Measurements from ENCODE around the gene CUX1. TPM values are rescaled to one million over a fixed set of nuclear protein-coding genes. Genes with fewer than 3 reads are reported as not detected.
"Not testable (repeated sequence)": the region's sequence is repeated elsewhere in the genome, so short reads cannot be mapped to it uniquely, and the experiment has no call there.

Gene CUX1
- total RNA-seq, 2 donors from 2014 or later: 24.7 to 26.2 TPM

DNA sequence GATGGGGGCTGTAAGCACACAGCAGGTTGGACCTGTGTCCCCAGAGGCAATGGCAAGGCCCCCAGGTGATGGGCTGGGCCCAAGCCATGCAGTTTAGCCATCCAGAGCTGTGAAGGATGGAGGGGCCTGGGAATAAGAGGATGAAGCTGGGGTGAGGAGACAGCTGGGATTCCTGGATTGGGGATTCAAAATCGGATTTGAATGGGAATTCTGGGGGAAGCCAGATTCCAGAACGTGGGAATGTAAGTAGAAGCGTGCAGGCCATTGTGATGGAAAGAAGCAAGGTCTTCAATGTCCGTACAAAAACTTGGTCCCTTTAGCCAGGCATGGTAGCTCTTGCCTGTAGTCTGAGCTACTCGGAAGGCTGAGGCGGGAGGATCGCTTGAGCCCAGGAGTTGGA, 479.1 kb downstream of the CUX1 start:
- DNase-seq: no peak
- Mint-ChIP-seq H3K27ac (no peak overlapping the region), H3K9me3 (no peaks in the 10 kb centered on the region), H3K27me3 (ENCODE audit: low read depth) (no peaks in the 10 kb centered on the region), H3K36me3 (ENCODE audit: insufficient read depth in 2 of 2) (no peaks in the 10 kb centered on the region), H3K4me1 (ENCODE audit: low read depth) (peaks cover 6% of the 10 kb centered on the region), H3K4me3 (no peak overlapping the region)
- no peak for ATAC-seq (replicated peaks in 1 of 2)

DNA sequence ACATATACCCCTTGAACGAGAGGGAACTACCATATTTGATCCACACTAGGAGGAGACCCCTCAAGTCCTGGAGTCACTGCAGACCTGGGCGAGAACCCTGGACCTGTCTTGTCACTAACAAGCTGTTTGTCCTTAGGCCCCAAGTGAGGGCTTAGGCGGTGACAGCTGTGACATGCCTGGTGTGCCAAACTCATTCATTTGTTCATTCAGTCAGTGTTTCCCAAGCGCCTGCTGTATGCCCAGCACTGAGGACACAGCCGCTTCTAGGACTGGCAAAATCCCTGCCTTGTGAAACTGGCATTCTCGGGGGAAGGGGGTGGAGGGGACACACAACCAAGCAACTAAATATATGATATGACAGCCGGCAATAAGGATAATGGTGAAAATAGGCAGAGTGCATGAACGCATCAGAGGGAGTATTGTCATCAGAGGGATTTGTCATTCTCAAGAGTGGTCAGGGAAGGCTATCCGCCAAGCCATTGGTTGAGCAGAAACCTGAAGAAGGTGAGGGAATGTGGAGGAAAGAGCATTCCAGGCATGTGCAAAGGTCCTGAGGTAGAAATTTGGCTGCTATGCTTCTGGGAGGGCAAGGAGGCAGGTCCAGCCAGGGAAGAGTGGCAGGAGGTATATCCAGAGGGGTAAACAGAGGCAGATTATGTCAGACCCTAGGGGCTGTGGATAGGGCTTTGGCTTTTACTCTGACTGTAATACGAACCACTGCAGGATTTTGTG, 480.2 kb downstream of the CUX1 start:
- Mint-ChIP-seq H3K36me3 (ENCODE audit: insufficient read depth in 2 of 2) (no peaks in the 10 kb centered on the region), H3K4me1 (ENCODE audit: low read depth) (no peaks in the 10 kb centered on the region), H3K9me3 (no peaks in the 10 kb centered on the region), H3K27ac (no peak overlapping the region), H3K4me3 (no peak overlapping the region), H3K27me3 (ENCODE audit: low read depth) (no peaks in the 10 kb centered on the region)
- ATAC-seq (replicated peaks in 1 of 2) (no peak), DNase-seq (no peak)

DNA sequence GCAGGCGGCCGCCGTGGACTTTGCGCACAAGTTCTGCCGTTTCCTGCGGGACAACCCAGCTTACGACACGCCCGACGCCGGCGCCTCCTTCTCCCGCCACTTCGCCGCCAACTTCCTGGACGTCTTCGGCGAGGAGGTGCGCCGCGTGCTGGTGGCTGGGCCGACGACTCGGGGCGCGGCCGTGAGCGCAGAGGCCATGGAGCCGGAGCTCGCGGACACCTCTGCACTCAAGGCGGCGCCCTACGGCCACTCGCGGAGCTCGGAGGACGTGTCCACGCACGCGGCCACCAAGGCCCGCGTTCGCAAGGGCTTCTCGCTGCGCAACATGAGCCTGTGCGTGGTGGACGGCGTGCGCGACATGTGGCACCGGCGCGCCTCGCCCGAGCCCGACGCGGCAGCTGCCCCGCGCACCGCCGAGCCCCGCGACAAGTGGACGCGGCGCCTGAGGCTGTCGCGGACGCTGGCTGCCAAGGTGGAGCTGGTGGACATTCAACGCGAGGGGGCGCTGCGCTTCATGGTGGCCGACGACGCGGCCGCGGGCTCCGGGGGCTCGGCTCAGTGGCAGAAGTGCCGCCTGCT, 483.3 kb downstream of the CUX1 start:
- Mint-ChIP-seq H3K27me3 (ENCODE audit: low read depth) (no peaks in the 10 kb centered on the region), H3K4me1 (ENCODE audit: low read depth) (no peaks in the 10 kb centered on the region), H3K4me3 (no peak overlapping the region), H3K27ac (no peak overlapping the region), H3K9me3 (no peaks in the 10 kb centered on the region), H3K36me3 (ENCODE audit: insufficient read depth in 2 of 2) (no peaks in the 10 kb centered on the region)
- no peak for ATAC-seq (replicated peaks in 1 of 2)
- no peak for DNase-seq

DNA sequence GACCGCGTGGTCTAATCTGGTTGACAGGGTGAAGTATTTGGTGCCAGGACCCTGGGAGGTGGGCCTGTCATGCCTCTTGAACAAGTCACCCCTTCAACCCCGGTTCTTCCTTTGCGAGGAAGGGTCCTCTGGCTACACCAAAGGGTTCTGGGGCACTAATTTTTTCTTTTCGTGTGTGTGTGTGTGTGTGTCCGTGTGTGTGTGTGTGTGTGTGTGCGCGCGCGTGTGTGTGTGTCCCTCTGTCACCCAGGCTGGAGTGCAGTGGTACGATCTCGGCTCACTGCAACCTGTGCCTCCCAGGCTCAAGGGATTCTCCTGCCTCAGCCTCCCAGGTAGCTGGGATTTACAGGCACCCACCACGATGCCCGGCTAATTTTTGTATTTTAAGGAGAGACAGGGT, 483.9 kb downstream of the CUX1 start:
- not testable (repeated sequence) for DNase-seq; ATAC-seq (replicated peaks in 1 of 2); H3K27ac Mint-ChIP-seq; H3K27me3 Mint-ChIP-seq (ENCODE audit: low read depth); H3K36me3 Mint-ChIP-seq (ENCODE audit: insufficient read depth in 2 of 2); H3K9me3 Mint-ChIP-seq; H3K4me3 Mint-ChIP-seq; H3K4me1 Mint-ChIP-seq (ENCODE audit: low read depth)

DNA sequence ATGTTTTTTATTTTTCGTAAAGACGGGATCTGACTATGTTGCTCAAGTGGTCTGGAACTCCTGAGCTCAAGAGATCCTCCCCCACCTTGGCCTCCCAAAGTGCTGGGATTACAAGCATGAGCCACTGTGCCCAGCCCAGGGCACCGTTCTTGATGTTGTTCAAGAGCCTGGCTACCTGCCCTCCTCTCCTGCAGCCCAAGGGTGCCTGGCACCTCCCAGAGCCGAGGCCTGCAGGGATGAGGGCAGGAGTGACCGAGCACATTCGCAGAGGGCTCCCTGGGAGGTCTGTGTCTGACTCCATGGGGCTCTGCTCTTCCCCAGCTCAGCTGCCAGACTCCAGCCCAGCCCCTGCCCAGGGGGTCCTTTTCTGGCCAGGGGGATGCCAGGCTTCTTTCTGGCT, 484.6 kb downstream of the CUX1 start:
- no peak for ATAC-seq (replicated peaks in 1 of 2)
- Mint-ChIP-seq H3K27ac (no peak overlapping the region), H3K4me1 (ENCODE audit: low read depth) (peaks cover 9% of the 10 kb centered on the region), H3K9me3 (no peaks in the 10 kb centered on the region), H3K36me3 (ENCODE audit: insufficient read depth in 2 of 2) (no peaks in the 10 kb centered on the region), H3K27me3 (ENCODE audit: low read depth) (no peaks in the 10 kb centered on the region), H3K4me3 (no peak overlapping the region)
- no peak for DNase-seq

DNA sequence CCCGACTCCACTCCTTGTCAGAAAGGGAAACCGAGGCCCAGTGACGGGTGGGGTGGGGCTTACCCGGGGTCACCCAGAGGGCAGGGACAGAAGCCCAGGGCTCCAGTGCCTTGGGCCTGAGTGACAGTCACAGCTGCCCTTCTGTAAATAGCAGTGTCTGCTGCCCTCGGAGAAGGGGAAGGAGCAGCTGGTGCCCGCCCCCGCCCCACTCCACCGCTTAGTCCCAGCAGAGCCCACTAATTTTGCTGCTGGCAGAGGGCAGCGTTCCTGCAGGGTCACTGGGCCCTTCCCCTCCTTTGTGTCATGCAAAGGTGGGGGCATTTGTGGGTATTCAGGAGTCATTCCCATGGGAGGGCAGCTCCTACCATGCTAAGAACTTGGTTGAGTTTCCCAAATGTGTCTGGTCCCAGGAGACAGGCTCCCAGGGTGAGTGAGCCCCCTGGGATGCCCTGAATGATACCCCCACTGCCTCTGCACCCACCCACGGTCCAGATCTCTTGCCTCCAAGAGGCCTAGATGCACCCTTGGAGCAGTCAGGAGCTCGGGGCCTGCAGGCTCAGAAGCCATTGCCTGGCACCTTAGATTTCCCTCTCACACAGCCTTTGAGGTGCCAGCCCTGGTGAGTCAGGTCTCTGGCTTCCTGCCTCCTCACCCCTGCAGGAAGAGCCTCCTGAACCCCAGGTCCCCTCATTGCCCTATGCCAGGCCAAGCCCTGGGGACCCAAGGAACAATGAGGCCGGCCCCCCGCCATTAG, 486.4 kb downstream of the CUX1 start:
- Mint-ChIP-seq H3K27me3 (ENCODE audit: low read depth) (no peaks in the 10 kb centered on the region), H3K27ac (no peak overlapping the region), H3K36me3 (ENCODE audit: insufficient read depth in 2 of 2) (no peaks in the 10 kb centered on the region), H3K4me3 (no peak overlapping the region), H3K4me1 (ENCODE audit: low read depth) (peaks cover 17% of the 10 kb centered on the region), H3K9me3 (no peaks in the 10 kb centered on the region)
- DNase-seq (no peak), ATAC-seq (replicated peaks in 1 of 2) (no peak)

DNA sequence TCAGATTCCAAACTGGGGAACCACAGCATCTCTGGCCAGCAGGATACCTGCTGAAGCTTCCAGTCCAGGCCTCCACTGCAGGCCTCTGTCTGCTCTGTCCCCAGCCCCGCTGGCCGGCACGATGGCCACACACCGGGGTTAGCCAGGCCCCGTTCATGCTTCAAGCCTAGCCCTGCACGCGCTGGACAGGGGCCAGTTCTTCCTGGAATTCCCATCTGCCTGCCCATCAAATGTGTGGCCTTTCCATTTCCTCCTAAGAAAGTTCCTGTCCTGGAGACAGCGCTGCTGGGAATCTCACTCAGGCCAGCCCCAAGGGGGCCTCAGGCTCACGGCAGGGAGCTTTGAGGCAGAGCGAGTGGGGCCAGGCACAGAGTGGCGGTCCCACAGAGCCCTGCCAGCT, 487.2 kb downstream of the CUX1 start:
- H3K4me1 Mint-ChIP-seq (ENCODE audit: low read depth): peaks cover 17% of the 10 kb centered on the region
- no peaks in the 10 kb centered on the region for H3K27me3 Mint-ChIP-seq (ENCODE audit: low read depth)
- no peak for DNase-seq
- H3K36me3 Mint-ChIP-seq (ENCODE audit: insufficient read depth in 2 of 2): no peaks in the 10 kb centered on the region
- no peak overlapping the region for H3K4me3 Mint-ChIP-seq
- H3K9me3 Mint-ChIP-seq: no peaks in the 10 kb centered on the region
- no peak overlapping the region for H3K27ac Mint-ChIP-seq
- no peak for ATAC-seq (replicated peaks in 1 of 2)

DNA sequence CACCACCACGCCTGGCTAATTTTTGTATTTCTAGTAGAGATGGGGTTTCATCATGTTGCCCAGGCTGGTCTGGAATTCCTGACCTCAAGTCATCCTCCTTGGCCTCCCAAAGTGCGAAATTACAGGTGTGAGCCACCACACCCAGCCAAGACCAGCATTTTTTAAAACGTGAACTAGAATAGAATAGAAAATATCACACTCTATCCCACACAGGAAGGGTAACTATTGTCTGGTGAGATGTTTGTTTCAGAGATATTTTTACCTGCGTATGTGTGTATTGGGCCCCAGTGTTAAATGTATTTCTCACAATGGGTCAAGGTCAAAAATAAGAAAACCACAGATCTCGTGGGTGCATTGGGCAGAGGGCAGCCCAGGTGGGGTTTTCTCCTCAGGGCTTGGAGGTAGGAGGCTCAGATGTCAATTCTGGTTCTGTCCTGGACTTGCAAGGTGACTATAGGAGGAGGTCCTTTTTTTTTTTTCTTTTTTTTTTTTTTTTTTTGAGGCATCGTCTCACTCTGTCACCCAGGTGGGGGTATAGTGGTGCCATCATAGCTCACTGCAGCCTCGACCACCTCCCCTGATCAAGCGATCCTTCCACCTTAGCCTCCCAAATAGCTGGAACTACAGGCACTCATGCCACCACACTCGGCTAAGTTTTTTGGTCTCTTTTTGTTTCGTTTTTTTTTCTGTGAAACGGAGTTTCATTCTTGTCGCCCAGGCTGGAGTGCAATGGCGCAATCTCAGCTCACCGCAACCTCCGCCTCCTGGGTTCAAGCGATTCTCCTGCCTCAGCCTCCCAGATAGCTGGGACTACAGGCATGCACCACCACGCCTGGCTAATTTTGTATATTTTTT, 488.2 kb downstream of the CUX1 start:
- H3K36me3 Mint-ChIP-seq (ENCODE audit: insufficient read depth in 2 of 2): no peaks in the 10 kb centered on the region
- no peaks in the 10 kb centered on the region for H3K27me3 Mint-ChIP-seq (ENCODE audit: low read depth)
- H3K4me3 Mint-ChIP-seq: no peak overlapping the region
- ATAC-seq (replicated peaks in 1 of 2) (no peak), DNase-seq (no peak)
- no peak overlapping the region for H3K27ac Mint-ChIP-seq
- H3K9me3 Mint-ChIP-seq: no peaks in the 10 kb centered on the region
- H3K4me1 Mint-ChIP-seq (ENCODE audit: low read depth): peaks cover 17% of the 10 kb centered on the region

DNA sequence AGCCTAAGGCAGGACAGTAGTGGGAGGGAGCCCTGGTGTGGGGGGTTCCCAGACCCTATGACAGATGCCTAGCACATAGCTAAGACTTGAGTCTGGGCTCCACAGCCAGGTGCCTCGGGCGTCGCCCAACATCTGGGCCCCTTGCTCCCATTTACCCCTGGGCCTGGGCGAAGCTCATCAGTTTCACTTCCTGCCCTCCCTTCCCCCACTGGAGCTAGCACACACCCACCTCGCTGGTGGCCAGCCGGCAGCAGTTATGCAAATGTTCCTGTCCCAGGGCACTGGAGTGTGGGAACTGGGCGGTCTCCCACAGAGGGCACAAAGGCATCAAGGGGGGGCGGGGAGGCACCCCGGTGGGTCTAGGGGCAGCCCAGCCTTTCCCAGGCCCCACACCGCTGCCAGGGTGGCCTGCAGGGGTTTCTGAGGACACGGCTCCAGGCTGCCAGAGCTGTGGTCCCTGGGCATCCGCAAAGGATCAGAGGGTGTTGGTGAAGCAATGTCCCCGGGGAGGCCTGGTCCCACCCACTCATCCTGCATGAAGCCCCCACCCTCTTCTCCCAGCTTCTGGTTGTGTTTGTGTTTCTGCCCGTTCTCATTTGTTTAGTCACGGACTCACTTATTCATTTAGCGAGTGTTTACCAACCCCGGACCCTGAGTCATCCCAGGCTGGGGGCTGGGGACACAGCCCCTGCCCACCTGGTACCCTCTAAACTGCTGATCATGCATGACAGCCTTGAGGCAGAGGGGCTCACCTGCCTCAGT, 489.7 kb downstream of the CUX1 start:
- ATAC-seq (replicated peaks in 1 of 2) (peak; percentile 89 to 91), DNase-seq (peak; percentile 69 to 75)
- peaks cover 17% of the 10 kb centered on the region for H3K4me1 Mint-ChIP-seq (ENCODE audit: low read depth)
- H3K9me3 Mint-ChIP-seq: no peaks in the 10 kb centered on the region
- no peaks in the 10 kb centered on the region for H3K27me3 Mint-ChIP-seq (ENCODE audit: low read depth)
- H3K36me3 Mint-ChIP-seq (ENCODE audit: insufficient read depth in 2 of 2): no peaks in the 10 kb centered on the region
- peak overlapping the region; percentile 57 to 68 for H3K4me3 Mint-ChIP-seq
- H3K27ac Mint-ChIP-seq: peak overlapping the region; percentile 26

DNA sequence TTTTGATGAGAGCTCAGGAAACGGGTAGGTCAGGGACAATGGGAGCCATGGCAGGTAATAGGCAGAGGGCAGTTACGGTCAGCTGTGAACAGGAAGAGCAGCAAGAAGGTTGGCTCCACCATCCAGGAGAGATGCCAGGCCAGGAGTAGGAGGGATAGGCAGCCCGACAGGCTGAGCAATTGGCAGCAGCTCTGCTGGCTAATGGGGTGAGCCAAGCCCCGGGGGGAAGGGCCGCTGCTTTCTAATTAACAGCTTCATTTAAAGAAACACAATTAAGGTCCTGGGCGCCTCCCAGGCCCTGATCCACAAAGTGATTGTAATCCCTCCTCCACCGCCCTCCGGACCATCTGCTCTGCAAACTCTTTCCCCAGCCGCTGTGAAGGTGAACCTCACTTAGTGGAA, 493.0 kb downstream of the CUX1 start:
- DNase-seq (no peak), ATAC-seq (replicated peaks in 1 of 2) (no peak)
- Mint-ChIP-seq H3K4me1 (ENCODE audit: low read depth) (peaks cover 17% of the 10 kb centered on the region), H3K9me3 (no peaks in the 10 kb centered on the region), H3K27ac (no peak overlapping the region), H3K4me3 (no peak overlapping the region), H3K36me3 (ENCODE audit: insufficient read depth in 2 of 2) (no peaks in the 10 kb centered on the region), H3K27me3 (ENCODE audit: low read depth) (no peaks in the 10 kb centered on the region)

DNA sequence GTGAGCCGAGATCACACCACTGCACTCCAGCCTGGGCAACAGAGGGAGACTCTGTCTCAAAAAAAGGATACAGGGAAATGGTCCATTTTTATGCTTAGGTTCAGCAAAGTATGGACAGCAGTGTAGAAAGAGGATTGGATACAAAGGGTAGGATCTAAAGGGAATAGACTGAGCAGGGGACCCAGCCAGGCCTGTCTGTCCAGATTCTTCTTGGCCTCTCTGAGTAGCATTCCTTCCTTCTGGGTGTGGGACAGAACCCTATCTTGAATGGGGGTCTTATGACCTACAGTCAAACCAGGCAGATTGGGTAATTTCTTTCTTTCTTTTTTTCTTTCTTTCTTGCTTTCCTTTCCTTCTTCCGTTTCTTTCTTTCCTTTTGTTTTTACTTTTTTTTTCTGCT, 494.9 kb downstream of the CUX1 start:
- DNase-seq: no peak
- no peak overlapping the region for H3K4me3 Mint-ChIP-seq
- H3K4me1 Mint-ChIP-seq (ENCODE audit: low read depth): peaks cover 5% of the 10 kb centered on the region
- no peaks in the 10 kb centered on the region for H3K36me3 Mint-ChIP-seq (ENCODE audit: insufficient read depth in 2 of 2)
- H3K9me3 Mint-ChIP-seq: no peaks in the 10 kb centered on the region
- no peak overlapping the region for H3K27ac Mint-ChIP-seq
- H3K27me3 Mint-ChIP-seq (ENCODE audit: low read depth): no peaks in the 10 kb centered on the region
- no peak for ATAC-seq (replicated peaks in 1 of 2)

DNA sequence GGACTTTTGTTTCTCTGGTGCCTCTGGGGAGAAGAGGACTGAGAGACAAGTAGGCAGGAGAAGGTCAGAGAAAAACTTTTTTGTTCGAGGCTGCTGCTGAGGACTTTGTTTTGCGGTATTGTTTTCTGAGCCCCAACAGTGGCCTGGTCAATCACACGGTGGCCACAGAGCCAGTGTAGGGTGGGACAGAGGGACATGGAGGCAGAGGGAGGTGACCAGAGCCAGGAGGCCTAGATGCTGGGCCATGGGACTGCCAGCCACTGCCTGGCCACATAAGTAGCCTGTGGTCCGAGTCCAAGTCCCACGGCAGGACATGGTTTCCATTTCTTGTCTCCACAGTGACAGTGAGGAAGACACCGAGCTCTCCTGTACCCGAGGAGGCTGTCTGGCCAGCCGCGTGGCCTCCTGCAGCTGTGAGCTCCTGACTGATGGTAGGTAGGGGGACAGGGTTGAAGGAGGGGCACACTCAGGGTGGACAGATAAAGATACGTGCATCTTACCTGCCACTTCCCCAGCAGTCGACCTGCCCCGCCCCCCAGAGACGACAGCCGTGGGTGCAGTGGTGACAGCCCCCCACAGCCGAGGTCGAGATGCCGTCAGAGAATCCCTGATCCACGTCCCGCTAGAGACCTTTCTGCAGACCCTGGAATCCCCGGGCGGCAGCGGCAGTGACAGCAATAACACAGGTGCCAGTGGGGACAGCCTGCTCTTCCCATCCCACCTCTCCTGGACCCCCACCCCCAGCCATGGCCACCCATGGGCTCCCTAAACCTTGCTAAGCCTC, 496.8 kb downstream of the CUX1 start:
- DNase-seq (no peak), ATAC-seq (replicated peaks in 1 of 2) (no peak)
- H3K4me3 Mint-ChIP-seq: no peak overlapping the region
- H3K9me3 Mint-ChIP-seq: no peaks in the 10 kb centered on the region
- H3K27ac Mint-ChIP-seq: no peak overlapping the region
- H3K36me3 Mint-ChIP-seq (ENCODE audit: insufficient read depth in 2 of 2): no peaks in the 10 kb centered on the region
- no peaks in the 10 kb centered on the region for H3K4me1 Mint-ChIP-seq (ENCODE audit: low read depth)
- no peaks in the 10 kb centered on the region for H3K27me3 Mint-ChIP-seq (ENCODE audit: low read depth)
